MM.1S (cell line): ENCODE data around the gene ALG8.

Experiments used
- DNase-seq: peaks from one replicate; pipeline ENCODE4 v3.0.0-alpha.2; 2015
- H2AFZ ChIP-seq: fragments of 300-600 bp; sonication (generic); 2 replicates; pipeline ENCODE4 v1.6.0; 2016; ENCODE audit warnings: antibody characterized with exemption, low read length
- H3F3A ChIP-seq: fragments of 300-600 bp; sonication (generic); 2 replicates; pipeline ENCODE4 v1.6.1; 2016; ENCODE audit warnings: mild to moderate bottlenecking, antibody characterized with exemption, low read length, moderate library complexity, mixed read lengths; ENCODE audit not compliant: insufficient read depth
- H3K27ac ChIP-seq: fragments of 300-600 bp; sonication (generic); 2 replicates; pipeline ENCODE4 v1.5.1; 2016; ENCODE audit warnings: mild to moderate bottlenecking, low read length
- H3K27me3 ChIP-seq: fragments of 300-600 bp; sonication (generic); replicated peaks from 2 replicates; pipeline ENCODE4 v1.6.0; 2016; ENCODE audit warnings: low read length; ENCODE audit not compliant: insufficient read depth
- H3K36me3 ChIP-seq: fragments of 300-600 bp; sonication (generic); replicated peaks from 2 replicates; pipeline ENCODE4 v1.6.1; 2016; ENCODE audit warnings: mild to moderate bottlenecking, low read length, mixed read lengths; ENCODE audit not compliant: insufficient read depth
- H3K4me1 ChIP-seq: fragments of 300-600 bp; sonication (generic); 2 replicates; pipeline ENCODE4 v1.6.1; 2016; ENCODE audit warnings: low read length, mixed read lengths
- H3K4me2 ChIP-seq: fragments of 300-600 bp; sonication (generic); 2 replicates; pipeline ENCODE4 v1.6.0; 2016; ENCODE audit warnings: low read depth, low read length
- H3K4me3 ChIP-seq: fragments of 300-600 bp; sonication (generic); 2 replicates; pipeline ENCODE4 v1.5.1; 2016; ENCODE audit warnings: low read length, mixed read lengths
- H3K79me2 ChIP-seq: fragments of 300-600 bp; sonication (generic); 2 replicates; pipeline ENCODE4 v1.6.1; 2016; ENCODE audit warnings: mixed run types, low read length, mixed read lengths
- H3K9ac ChIP-seq: fragments of 300-600 bp; sonication (generic); 2 replicates; pipeline ENCODE4 v1.6.1; 2016; ENCODE audit warnings: low read length, mixed read lengths
- H3K9me2 ChIP-seq: fragments of 300-600 bp; sonication (generic); replicated peaks from 2 replicates; pipeline ENCODE4 v1.6.1; 2016; ENCODE audit warnings: mild to moderate bottlenecking, low read length, mixed read lengths; ENCODE audit not compliant: insufficient read depth
- H3K9me3 ChIP-seq: fragments of 300-600 bp; sonication (generic); replicated peaks from 2 replicates; pipeline ENCODE4 v1.6.1; 2016; ENCODE audit warnings: mild to moderate bottlenecking, low read length, mixed read lengths; ENCODE audit not compliant: insufficient read depth
- H4K20me1 ChIP-seq: fragments of 300-600 bp; sonication (generic); 2 replicates; pipeline ENCODE4 v1.6.1; 2016; ENCODE audit warnings: mild to moderate bottlenecking, low read length, moderate library complexity, mixed read lengths; ENCODE audit not compliant: insufficient read depth
- EZH2 ChIP-seq: fragments of 300-600 bp; sonication (generic); optimal IDR thresholded peaks from 2 replicates; pipeline ENCODE3; 2017; ENCODE audit warnings: low read depth, mild to moderate bottlenecking, antibody characterized with exemption, low read length, mixed read lengths
- EZH2phosphoT487 ChIP-seq: fragments of 300-600 bp; sonication (generic); IDR thresholded peaks from 2 replicates; pipeline ENCODE4 v1.6.1; 2018; ENCODE audit warnings: antibody characterized with exemption, low read length
- TF ChIP-seq, protein P1 (sequence below): fragments of 300-600 bp; sonication (generic); IDR thresholded peaks from 2 replicates; pipeline ENCODE4 v1.5.1; 2016; ENCODE audit warnings: antibody characterized with exemption, low read length, mixed read lengths

Gene ALG8

GRCh38 chr11:78065203-78065602 lies 74.2 kb downstream of the ALG8 start:
- Histone ChIP-seq H3K9ac (no peak overlapping the region), H2AFZ (no peak overlapping the region), H3K79me2 (no peaks in the 10 kb centered on the region), H3K36me3 (no peaks in the 10 kb centered on the region; the same call in 1 of the 2 replicates), H3F3A (no peaks in the 10 kb centered on the region), H3K27ac (no peak overlapping the region), H3K4me2 (no peak overlapping the region), H4K20me1 (no peaks in the 10 kb centered on the region), H3K9me3 (no peaks in the 10 kb centered on the region), H3K4me1 (peaks cover 10% of the 10 kb centered on the region), H3K9me2 (no peaks in the 10 kb centered on the region), H3K4me3 (no peak overlapping the region), H3K27me3 (no peaks in the 10 kb centered on the region)
- TF ChIP-seq, protein P1, sequence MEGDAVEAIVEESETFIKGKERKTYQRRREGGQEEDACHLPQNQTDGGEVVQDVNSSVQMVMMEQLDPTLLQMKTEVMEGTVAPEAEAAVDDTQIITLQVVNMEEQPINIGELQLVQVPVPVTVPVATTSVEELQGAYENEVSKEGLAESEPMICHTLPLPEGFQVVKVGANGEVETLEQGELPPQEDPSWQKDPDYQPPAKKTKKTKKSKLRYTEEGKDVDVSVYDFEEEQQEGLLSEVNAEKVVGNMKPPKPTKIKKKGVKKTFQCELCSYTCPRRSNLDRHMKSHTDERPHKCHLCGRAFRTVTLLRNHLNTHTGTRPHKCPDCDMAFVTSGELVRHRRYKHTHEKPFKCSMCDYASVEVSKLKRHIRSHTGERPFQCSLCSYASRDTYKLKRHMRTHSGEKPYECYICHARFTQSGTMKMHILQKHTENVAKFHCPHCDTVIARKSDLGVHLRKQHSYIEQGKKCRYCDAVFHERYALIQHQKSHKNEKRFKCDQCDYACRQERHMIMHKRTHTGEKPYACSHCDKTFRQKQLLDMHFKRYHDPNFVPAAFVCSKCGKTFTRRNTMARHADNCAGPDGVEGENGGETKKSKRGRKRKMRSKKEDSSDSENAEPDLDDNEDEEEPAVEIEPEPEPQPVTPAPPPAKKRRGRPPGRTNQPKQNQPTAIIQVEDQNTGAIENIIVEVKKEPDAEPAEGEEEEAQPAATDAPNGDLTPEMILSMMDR, result no peak
- no peak for TF ChIP-seq EZH2phosphoT487
- no peak for TF ChIP-seq EZH2
- no peak for DNase-seq

DNA sequence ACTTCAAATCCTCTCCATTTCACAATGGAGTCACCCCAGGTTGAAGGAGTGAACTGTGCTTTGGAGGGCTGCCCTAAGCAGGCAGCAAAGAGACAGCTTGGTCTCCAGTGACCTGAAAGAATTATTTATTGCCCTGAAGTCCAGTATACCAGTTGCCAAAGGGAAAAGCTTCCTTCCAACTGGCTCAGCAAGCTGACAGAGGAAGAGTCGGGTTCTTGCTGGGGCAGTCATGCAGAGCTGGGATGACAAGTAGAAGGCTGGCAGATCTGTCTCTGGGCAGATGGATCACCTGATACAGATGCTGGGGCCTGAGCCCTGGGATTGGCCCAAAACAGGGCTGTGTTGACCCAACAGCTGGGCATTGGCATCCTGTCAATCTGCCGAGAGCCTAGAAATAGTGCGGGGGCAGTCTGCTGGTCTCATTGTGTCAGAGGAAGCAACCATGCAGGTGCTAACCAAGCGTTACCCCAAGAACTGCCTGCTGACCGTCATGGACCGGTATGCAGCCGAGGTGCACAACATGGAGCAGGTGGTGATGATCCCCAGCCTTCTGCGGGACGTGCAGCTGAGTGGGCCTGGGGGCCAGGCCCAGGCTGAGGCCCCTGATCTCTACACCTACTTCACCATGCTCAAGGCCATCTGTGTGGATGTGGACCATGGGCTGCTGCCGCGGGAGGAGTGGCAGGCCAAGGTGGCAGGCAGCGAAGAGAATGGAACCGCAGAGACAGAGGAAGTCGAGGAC lies 75.8 kb downstream of the ALG8 start, which contains the start of gene THRSP:
THRSP (plus strand) TSS at position 422 of the 742 bp plus-strand sequence; CDS start at position 443, 21 bp downstream.
- no peaks in the 10 kb centered on the region for H4K20me1 ChIP-seq
- no peak for DNase-seq
- H3K79me2 ChIP-seq, result no peaks in the 10 kb centered on the region
- H3K27ac ChIP-seq, result no peak within 1 kb of the TSS
- no peaks in the 10 kb centered on the region for H3K36me3 ChIP-seq
- no peak within 1 kb of the TSS for H3K9ac ChIP-seq
- no peaks in the 10 kb centered on the region for H3K9me3 ChIP-seq
- H3K4me3 ChIP-seq, result no peak within 1 kb of the TSS
- no peaks in the 10 kb centered on the region for H3K27me3 ChIP-seq
- H3K4me2 ChIP-seq, result no peak within 1 kb of the TSS
- no peaks in the 10 kb centered on the region for H3K9me2 ChIP-seq
- H3K4me1 ChIP-seq, result peaks cover 10% of the 10 kb centered on the region
- TF ChIP-seq EZH2phosphoT487, result no peak
- TF ChIP-seq, protein P1, result no peak
- no peak for TF ChIP-seq EZH2
- H3F3A ChIP-seq, result no peaks in the 10 kb centered on the region
- no peak within 1 kb of the TSS for H2AFZ ChIP-seq

DNA sequence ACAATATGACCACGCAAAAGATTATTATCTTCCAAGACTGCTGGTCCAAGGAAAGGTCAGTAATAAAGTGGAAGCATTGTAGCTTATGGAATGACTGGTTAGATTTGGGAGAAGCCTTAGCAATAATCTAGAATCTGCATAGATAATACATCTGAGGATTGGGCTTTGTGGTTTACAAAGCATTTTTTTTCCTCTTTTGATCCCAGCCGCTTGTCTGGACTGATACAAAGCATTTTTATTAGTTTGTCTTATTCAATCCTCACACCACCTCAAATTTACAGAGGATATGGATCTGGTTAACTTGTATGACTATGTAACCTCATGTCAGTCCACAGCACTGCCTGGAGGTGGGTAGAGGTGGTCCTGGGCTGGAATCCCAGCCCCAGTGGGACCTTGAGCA lies 76.8 kb downstream of the ALG8 start:
- TF ChIP-seq EZH2phosphoT487 (no peak), EZH2 (no peak)
- TF ChIP-seq, protein P1, result no peak
- H3K27me3 ChIP-seq, result no peaks in the 10 kb centered on the region
- no peak overlapping the region for H3K27ac ChIP-seq
- no peaks in the 10 kb centered on the region for H3K9me3 ChIP-seq
- H3K4me1 ChIP-seq, result peaks cover 10% of the 10 kb centered on the region
- H2AFZ ChIP-seq, result no peak overlapping the region
- H3K36me3 ChIP-seq, result no peaks in the 10 kb centered on the region
- no peaks in the 10 kb centered on the region for H3K79me2 ChIP-seq
- H3F3A ChIP-seq, result no peaks in the 10 kb centered on the region
- H3K4me2 ChIP-seq, result no peak overlapping the region
- no peak overlapping the region for H3K4me3 ChIP-seq
- no peaks in the 10 kb centered on the region for H4K20me1 ChIP-seq
- DNase-seq, result no peak
- no peaks in the 10 kb centered on the region for H3K9me2 ChIP-seq
- H3K9ac ChIP-seq, result no peak overlapping the region
